Ovary (tissue), 9 donors: ENCODE results near the gene JAKMIP3. TPM values are rescaled to one million over a fixed set of nuclear protein-coding genes. Genes with fewer than 3 reads are reported as not detected.

Experiments
- DNase-seq, 5 donors: peaks; one replicate each; pipeline ENCODE4 v3.0.0-alpha.2; 2019 to 2020
- H3K27ac ChIP-seq, 2 donors: fragments of 200-600 bp; one replicate each; pipeline versions ENCODE4 v1.5.1 to v1.8.0; 2019 to 2022
- H3K27me3 ChIP-seq: fragments of 200-600 bp; one replicate; pipeline ENCODE4 v1.8.0; 2022
- H3K36me3 ChIP-seq: fragments of 200-600 bp; sonication (generic); one replicate; pipeline ENCODE4 v1.5.1; 2019
- H3K4me1 ChIP-seq: one replicate; pipeline ENCODE4 v1.8.1; 2013; ENCODE audit warnings: mild to moderate bottlenecking, moderate library complexity; ENCODE audit not compliant: insufficient read depth
- H3K4me3 ChIP-seq: fragments of 200-600 bp; sonication (generic); one replicate; pipeline ENCODE4 v1.5.1; 2017
- H3K9me3 ChIP-seq, 2 donors: fragments of 200-600 bp in 1 of 2; sonication (generic) in 1 of 2; one replicate each; pipeline versions ENCODE4 v1.5.1 to v1.8.1; 2013 to 2019; ENCODE audit warnings: mild to moderate bottlenecking in 1 of 2, moderate library complexity in 1 of 2
- CTCF ChIP-seq, 3 donors: fragments of 450-650 bp in 2 of 3; fragments of 200-600 bp in 1 of 3; IDR thresholded peaks; one replicate each; pipeline versions ENCODE4 v1.5.1 to v1.8.0; 2016 to 2022; ENCODE audit warnings: antibody characterized with exemption in 3 of 3, mild to moderate bottlenecking in 1 of 3
- EP300 ChIP-seq: sonication (generic); formaldehyde crosslinking; IDR thresholded peaks from one replicate; pipeline ENCODE4 v1.6.1; 2017; ENCODE audit warnings: antibody characterized with exemption
- POLR2A ChIP-seq: fragments of 450-650 bp; IDR thresholded peaks from one replicate; pipeline ENCODE4 v1.6.1; 2017; ENCODE audit warnings: antibody characterized with exemption, mild to moderate bottlenecking, moderate library complexity
- WGBS, 3 donors: extraction: QIAGEN DNeasy Blood & Tissue Kit in 1 of 3; methylation state at CpG; one replicate each; pipeline versions ENCODE4 v1.1.5 to v1.1.7; 2013 to 2017; 5-methylcytosine and 5-hydroxymethylcytosine counted together
- intact Hi-C, 4 donors: fragments of 100-400 bp; cut with DNase I; formaldehyde crosslinking; loops; one replicate each; pipeline versions ENCODE4 v1.11.0 to v1.15.1; 2022 to 2023
- polyA plus RNA-seq, 2 donors: library from polyadenylated mRNA; stranded (reverse); fragments of 200-250 nt in 1 of 2; fragments of 350-450 nt in 1 of 2; fragmentation: Illumina TruSeq in 1 of 2; extraction: RNeasy Lipid Tissue Mini Kit (QIAGEN cat#74804) in 1 of 2; gene quantifications; one replicate each; pipeline ENCODE4 v1.2.3, GENCODE V29; 2013 to 2014
- total RNA-seq, 7 donors: library from RNA; depleted of rRNA in 2 of 7; stranded (reverse); fragments of >200 nt in 2 of 7; fragmentation: NEBNext Ultra II Directional in 3 of 7; extraction: Animal tissue kit (Norgen Biotek cat#: 25700) in 3 of 7; gene quantifications; one replicate each; pipeline versions ENCODE4 v1.1.0 to v1.2.4, GENCODE V29; 2016 to 2023
- donor health status: DM: no; HTN: no; CAD: no; lungs with moderate emphysema.
- donor health status: DM: no; HTN: no; CAD: no.
- donor health status: Bipolar disorder and iron deficiency.
- donor health status: DM: yes; HTN: yes; CAD: no.
- donor health status: DM: no; HTN: no; CAD: no.
- donor health status: DM: yes; HTN: yes; CAD: no.

JAKMIP3 gene
- total and polyA plus RNA-seq, 9 donors = 0.48 to 2.5 (median 1.5) TPM

- Histone ChIP-seq H3K4me1 (no peaks in the 10 kb centered on the region), H3K4me3 (no peak overlapping the region), H3K27me3 (no peaks in the 10 kb centered on the region), H3K27ac (no peak overlapping the region), H3K36me3 (no peaks in the 10 kb centered on the region), H3K9me3 (no peaks in the 10 kb centered on the region)
- intact Hi-C loops = no loop called here
- 84 to 97% (median 90%) methylated on average over 7 to 9 of the region's 9 CpGs for WGBS, 3 donors
- DNase-seq = no peak
- TF ChIP-seq CTCF (IDR thresholded peaks at IDR 0.05) (no peak), EP300 (no peak), POLR2A (no peak)
Measured at GRCh38 chr10:132056663-132057062, 9.1 kb upstream of the JAKMIP3 start.

- TF ChIP-seq CTCF (IDR thresholded peaks at IDR 0.05) (no peak), POLR2A (no peak), EP300 (no peak)
- 83 to 88% (median 86%) methylated on average over 21 of the region's 21 CpGs for WGBS, 3 donors
- Histone ChIP-seq H3K9me3 (no peaks in the 10 kb centered on the region), H3K27me3 (no peaks in the 10 kb centered on the region), H3K4me3 (no peak overlapping the region), H3K4me1 (no peaks in the 10 kb centered on the region), H3K27ac (no peak overlapping the region), H3K36me3 (no peaks in the 10 kb centered on the region)
- intact Hi-C loops = no loop called here
- DNase-seq = no peak
Measured at GRCh38 chr10:132057191-132057681, 8.5 kb upstream of the JAKMIP3 start.

- Histone ChIP-seq H3K36me3 (no peaks in the 10 kb centered on the region), H3K27me3 (no peaks in the 10 kb centered on the region), H3K9me3 (no peaks in the 10 kb centered on the region), H3K4me3 (no peak overlapping the region), H3K27ac (no peak overlapping the region), H3K4me1 (no peaks in the 10 kb centered on the region)
- DNase-seq = no peak
- 82 to 89% (median 82%) methylated on average over 16 of the region's 16 CpGs for WGBS, 3 donors
- intact Hi-C loops = no loop called here
- TF ChIP-seq POLR2A (no peak), EP300 (no peak), CTCF (IDR thresholded peaks at IDR 0.05) (no peak)
Measured at GRCh38 chr10:132058111-132058745, 7.5 kb upstream of the JAKMIP3 start.

GRCh38 chr10:132058793-132059759 is 6.7 kb upstream of the JAKMIP3 start:
- peak in 1 of 5 donors; percentile 14 for DNase-seq
- Histone ChIP-seq H3K9me3 (no peaks in the 10 kb centered on the region), H3K36me3 (no peaks in the 10 kb centered on the region), H3K27me3 (no peaks in the 10 kb centered on the region), H3K4me3 (no peak overlapping the region), H3K4me1 (no peaks in the 10 kb centered on the region), H3K27ac (no peak overlapping the region)
- WGBS, 3 donors = 87 to 89% (median 88%) methylated on average over 42 of the region's 42 CpGs
- TF ChIP-seq CTCF (IDR thresholded peaks at IDR 0.05) (no peak), EP300 (no peak), POLR2A (no peak)
- intact Hi-C loops = no loop called here
